ENCODE measurements around the gene DGKB. TPM values are rescaled to one million over a fixed set of nuclear protein-coding genes. Genes with fewer than 3 reads are reported as not detected.

DGKB gene
- total RNA-seq, 1 donor from 2014 or later = 0.32 TPM

- no peak for DNase-seq (ENCODE audit: extremely low spot score, unreplicated experiment)
- TF ChIP-seq, protein P1, sequence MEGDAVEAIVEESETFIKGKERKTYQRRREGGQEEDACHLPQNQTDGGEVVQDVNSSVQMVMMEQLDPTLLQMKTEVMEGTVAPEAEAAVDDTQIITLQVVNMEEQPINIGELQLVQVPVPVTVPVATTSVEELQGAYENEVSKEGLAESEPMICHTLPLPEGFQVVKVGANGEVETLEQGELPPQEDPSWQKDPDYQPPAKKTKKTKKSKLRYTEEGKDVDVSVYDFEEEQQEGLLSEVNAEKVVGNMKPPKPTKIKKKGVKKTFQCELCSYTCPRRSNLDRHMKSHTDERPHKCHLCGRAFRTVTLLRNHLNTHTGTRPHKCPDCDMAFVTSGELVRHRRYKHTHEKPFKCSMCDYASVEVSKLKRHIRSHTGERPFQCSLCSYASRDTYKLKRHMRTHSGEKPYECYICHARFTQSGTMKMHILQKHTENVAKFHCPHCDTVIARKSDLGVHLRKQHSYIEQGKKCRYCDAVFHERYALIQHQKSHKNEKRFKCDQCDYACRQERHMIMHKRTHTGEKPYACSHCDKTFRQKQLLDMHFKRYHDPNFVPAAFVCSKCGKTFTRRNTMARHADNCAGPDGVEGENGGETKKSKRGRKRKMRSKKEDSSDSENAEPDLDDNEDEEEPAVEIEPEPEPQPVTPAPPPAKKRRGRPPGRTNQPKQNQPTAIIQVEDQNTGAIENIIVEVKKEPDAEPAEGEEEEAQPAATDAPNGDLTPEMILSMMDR (IDR thresholded peaks at IDR 0.05) = no peak
- Mint-ChIP-seq H3K27ac (ENCODE audit: unreplicated experiment) (no peak overlapping the region), H3K27me3 (ENCODE audit: unreplicated experiment) (peaks cover 7% of the 10 kb centered on the region), H3K9me3 (ENCODE audit: unreplicated experiment) (no peaks in the 10 kb centered on the region), H3K36me3 (ENCODE audit: unreplicated experiment) (no peaks in the 10 kb centered on the region), H3K4me3 (ENCODE audit: unreplicated experiment) (no peak overlapping the region), H3K4me1 (ENCODE audit: unreplicated experiment) (no peaks in the 10 kb centered on the region)
These were observed 331.6 kb downstream of the DGKB start for GRCh38 chr7:14570750-14571607.

- Mint-ChIP-seq H3K27ac (ENCODE audit: unreplicated experiment) (no peak overlapping the region), H3K9me3 (ENCODE audit: unreplicated experiment) (no peaks in the 10 kb centered on the region), H3K27me3 (ENCODE audit: unreplicated experiment) (peaks cover 17% of the 10 kb centered on the region), H3K36me3 (ENCODE audit: unreplicated experiment) (no peaks in the 10 kb centered on the region), H3K4me3 (ENCODE audit: unreplicated experiment) (no peak overlapping the region), H3K4me1 (ENCODE audit: unreplicated experiment) (no peaks in the 10 kb centered on the region)
- DNase-seq (ENCODE audit: extremely low spot score, unreplicated experiment) = no peak
- TF ChIP-seq, protein P1 (IDR thresholded peaks at IDR 0.05) = no peak
These were observed 350.5 kb downstream of the DGKB start for GRCh38 chr7:14552060-14552459.

- TF ChIP-seq, protein P1 (IDR thresholded peaks at IDR 0.05) = no peak
- Mint-ChIP-seq H3K4me3 (ENCODE audit: unreplicated experiment) (no peak overlapping the region), H3K27me3 (ENCODE audit: unreplicated experiment) (peaks cover 13% of the 10 kb centered on the region), H3K9me3 (ENCODE audit: unreplicated experiment) (no peaks in the 10 kb centered on the region), H3K36me3 (ENCODE audit: unreplicated experiment) (no peaks in the 10 kb centered on the region), H3K27ac (ENCODE audit: unreplicated experiment) (no peak overlapping the region), H3K4me1 (ENCODE audit: unreplicated experiment) (no peaks in the 10 kb centered on the region)
- DNase-seq (ENCODE audit: extremely low spot score, unreplicated experiment) = no peak
These were observed 351.2 kb downstream of the DGKB start for GRCh38 chr7:14551310-14551709.

DNA sequence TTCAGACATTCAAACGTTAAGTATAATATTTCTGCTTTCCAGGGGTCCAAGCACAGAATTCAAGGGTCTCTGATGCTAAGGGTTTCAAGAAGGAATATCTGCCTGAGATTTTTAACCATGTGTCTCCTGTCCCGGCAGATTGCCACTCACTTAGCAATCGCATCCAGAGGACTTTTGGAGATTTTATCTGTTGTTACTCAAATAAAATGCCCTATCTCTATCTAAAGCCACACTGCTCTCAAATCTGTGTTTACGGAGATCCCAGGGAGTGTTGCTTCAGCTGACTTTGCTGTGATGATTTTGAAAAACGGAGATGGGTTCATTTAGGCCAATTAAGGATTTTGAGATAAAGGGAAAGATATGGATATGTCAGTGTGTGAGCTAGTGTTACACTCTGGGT lies 359.9 kb downstream of the DGKB start:
- no peaks in the 10 kb centered on the region for H3K4me1 Mint-ChIP-seq (ENCODE audit: unreplicated experiment)
- TF ChIP-seq, protein P1 (IDR thresholded peaks at IDR 0.05) = no peak
- H3K4me3 Mint-ChIP-seq (ENCODE audit: unreplicated experiment) = no peak overlapping the region
- H3K9me3 Mint-ChIP-seq (ENCODE audit: unreplicated experiment) = no peaks in the 10 kb centered on the region
- H3K36me3 Mint-ChIP-seq (ENCODE audit: unreplicated experiment) = no peaks in the 10 kb centered on the region
- no peak overlapping the region for H3K27ac Mint-ChIP-seq (ENCODE audit: unreplicated experiment)
- no peak for DNase-seq (ENCODE audit: extremely low spot score, unreplicated experiment)
- H3K27me3 Mint-ChIP-seq (ENCODE audit: unreplicated experiment) = peaks cover 2% of the 10 kb centered on the region

DNA sequence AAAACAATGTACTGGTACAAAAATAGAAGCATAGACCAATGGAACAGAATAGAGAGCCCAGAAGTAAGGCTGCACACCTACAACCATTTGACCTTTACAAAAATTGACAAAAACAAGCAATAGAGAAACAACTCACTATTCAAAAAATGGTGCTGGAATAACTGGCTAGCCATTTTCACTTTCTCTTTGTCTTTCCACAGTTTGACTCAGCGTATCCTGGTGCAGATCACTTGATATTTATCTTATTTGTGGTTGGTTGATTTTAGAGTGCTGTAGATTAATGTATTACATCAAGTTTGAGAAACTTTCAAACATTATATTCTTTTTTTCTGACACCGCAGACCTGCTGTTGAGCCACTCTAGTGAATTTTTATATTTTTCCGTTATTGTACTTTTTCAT lies 381.4 kb downstream of the DGKB start:
- Mint-ChIP-seq H3K4me1 (ENCODE audit: unreplicated experiment) (peaks cover 13% of the 10 kb centered on the region), H3K27ac (ENCODE audit: unreplicated experiment) (no peak overlapping the region), H3K27me3 (ENCODE audit: unreplicated experiment) (no peaks in the 10 kb centered on the region), H3K36me3 (ENCODE audit: unreplicated experiment) (no peaks in the 10 kb centered on the region), H3K4me3 (ENCODE audit: unreplicated experiment) (no peak overlapping the region), H3K9me3 (ENCODE audit: unreplicated experiment) (no peaks in the 10 kb centered on the region)
- DNase-seq (ENCODE audit: extremely low spot score, unreplicated experiment) = no peak
- TF ChIP-seq, protein P1 (IDR thresholded peaks at IDR 0.05) = no peak

Measured in osteocyte (in vitro differentiated cells).